Measurements from ENCODE around the gene EHD1. TPM values are rescaled to one million over a fixed set of nuclear protein-coding genes. Genes with fewer than 3 reads are reported as not detected.

Gene EHD1
- total RNA-seq, 2 donors from 2014 or later: 67.4 to 140 TPM

- no peaks in the 10 kb centered on the region for H3K9me3 ChIP-seq
- peaks cover 3% of the 10 kb centered on the region for H3K36me3 ChIP-seq
- H3K4me3 ChIP-seq: peak overlapping the region; percentile 66
- peaks cover 75 to 95% of the 10 kb centered on the region in 2 donors for H3K4me1 ChIP-seq (ENCODE audit: control insufficient read depth in 1 of 2, low read depth in 2 of 2)
- DNase-seq (ENCODE audit: low spot score) (no peak), ATAC-seq (ENCODE audit: insufficient number of reproducible peaks, low FRiP score, low read depth) (peak; percentile 8)
- H3K27me3 ChIP-seq (replicated peaks; ENCODE audit: insufficient read depth): no peaks in the 10 kb centered on the region
- TF ChIP-seq, protein P1, sequence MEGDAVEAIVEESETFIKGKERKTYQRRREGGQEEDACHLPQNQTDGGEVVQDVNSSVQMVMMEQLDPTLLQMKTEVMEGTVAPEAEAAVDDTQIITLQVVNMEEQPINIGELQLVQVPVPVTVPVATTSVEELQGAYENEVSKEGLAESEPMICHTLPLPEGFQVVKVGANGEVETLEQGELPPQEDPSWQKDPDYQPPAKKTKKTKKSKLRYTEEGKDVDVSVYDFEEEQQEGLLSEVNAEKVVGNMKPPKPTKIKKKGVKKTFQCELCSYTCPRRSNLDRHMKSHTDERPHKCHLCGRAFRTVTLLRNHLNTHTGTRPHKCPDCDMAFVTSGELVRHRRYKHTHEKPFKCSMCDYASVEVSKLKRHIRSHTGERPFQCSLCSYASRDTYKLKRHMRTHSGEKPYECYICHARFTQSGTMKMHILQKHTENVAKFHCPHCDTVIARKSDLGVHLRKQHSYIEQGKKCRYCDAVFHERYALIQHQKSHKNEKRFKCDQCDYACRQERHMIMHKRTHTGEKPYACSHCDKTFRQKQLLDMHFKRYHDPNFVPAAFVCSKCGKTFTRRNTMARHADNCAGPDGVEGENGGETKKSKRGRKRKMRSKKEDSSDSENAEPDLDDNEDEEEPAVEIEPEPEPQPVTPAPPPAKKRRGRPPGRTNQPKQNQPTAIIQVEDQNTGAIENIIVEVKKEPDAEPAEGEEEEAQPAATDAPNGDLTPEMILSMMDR (IDR thresholded peaks at IDR 0.05): peak; percentile 18
- H3K27ac ChIP-seq: peak overlapping the region; percentile 97 to 98
These were observed 12.9 kb downstream of the EHD1 start for GRCh38 chr11:64865286-64866172.

DNA sequence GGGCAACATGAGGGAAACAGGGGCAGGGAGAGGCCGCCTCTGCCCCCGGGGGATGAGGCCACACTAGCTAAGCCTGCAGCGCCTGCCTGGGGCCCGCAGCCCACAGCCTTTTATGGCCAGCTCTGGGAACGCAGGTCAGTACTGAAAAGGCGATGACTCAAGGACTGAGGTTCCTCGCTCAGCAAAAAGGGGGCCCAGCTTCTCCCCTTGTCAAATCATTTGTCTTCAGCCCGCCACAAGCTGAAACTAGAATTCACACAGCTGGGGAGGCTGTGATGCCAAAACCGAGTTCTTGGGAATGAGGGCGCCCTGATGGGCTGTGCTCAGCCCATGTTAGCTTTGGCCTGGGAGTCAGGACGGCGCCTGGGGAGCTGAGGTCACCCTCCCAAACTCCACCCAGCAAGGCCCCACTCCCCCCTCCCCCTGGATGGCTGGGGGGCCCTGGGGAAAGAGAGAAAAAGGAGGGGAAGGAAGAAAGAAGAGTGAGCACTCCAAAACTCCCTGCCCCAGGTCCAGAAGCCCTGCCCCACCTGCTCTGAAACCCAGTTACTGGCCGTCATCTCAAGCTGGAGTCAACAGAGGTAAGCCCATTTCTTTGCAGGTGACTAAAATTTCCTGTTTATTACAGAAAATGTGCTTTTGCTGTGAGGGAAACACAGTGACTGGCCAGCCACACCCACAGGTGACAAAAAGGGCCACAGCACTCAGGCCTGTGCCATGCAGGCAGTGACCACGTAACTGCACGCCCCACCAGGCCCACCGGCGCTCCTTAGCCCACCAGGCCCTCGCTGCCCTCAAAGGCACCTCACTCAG lies 13.7 kb downstream of the EHD1 start:
- DNase-seq (ENCODE audit: low spot score) (peak; percentile 69), ATAC-seq (ENCODE audit: insufficient number of reproducible peaks, low FRiP score, low read depth) (peak; percentile 73)
- Histone ChIP-seq H3K27me3 (replicated peaks; ENCODE audit: insufficient read depth) (no peaks in the 10 kb centered on the region), H3K27ac (peak overlapping the region; percentile 97 to 98), H3K4me3 (peak overlapping the region; percentile 66), H3K4me1 (ENCODE audit: control insufficient read depth in 1 of 2, low read depth in 2 of 2) (peaks cover 72 to 95% of the 10 kb centered on the region in 2 donors), H3K36me3 (peaks cover 5% of the 10 kb centered on the region), H3K9me3 (no peaks in the 10 kb centered on the region)
- TF ChIP-seq, protein P1 (IDR thresholded peaks at IDR 0.05): peak; percentile 10

DNA sequence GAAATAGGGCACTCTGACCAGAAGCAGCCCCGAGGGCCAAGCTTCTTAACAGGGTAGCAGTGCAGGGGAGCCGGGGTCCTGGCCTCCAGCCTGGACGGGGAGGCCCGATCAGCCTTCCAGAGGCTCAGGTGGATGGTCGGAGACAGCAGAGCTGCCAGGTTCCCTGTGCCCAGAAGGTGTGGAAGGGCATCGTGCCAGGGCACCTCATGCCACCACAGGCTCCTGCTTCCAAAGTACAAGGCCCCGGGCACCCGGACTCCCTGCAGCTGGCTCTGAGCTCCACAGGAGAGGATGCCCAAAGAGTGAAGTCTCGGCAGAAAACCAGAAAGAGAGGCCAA lies 14.3 kb downstream of the EHD1 start:
- Histone ChIP-seq H3K27me3 (replicated peaks; ENCODE audit: insufficient read depth) (no peaks in the 10 kb centered on the region), H3K4me3 (peak overlapping the region; percentile 66), H3K9me3 (no peaks in the 10 kb centered on the region), H3K27ac (peak overlapping the region; percentile 97 to 98), H3K4me1 (ENCODE audit: control insufficient read depth in 1 of 2, low read depth in 2 of 2) (peaks cover 73 to 95% of the 10 kb centered on the region in 2 donors), H3K36me3 (peaks cover 11% of the 10 kb centered on the region)
- ATAC-seq (ENCODE audit: insufficient number of reproducible peaks, low FRiP score, low read depth) (no peak), DNase-seq (ENCODE audit: low spot score) (no peak)
- TF ChIP-seq, protein P1 (IDR thresholded peaks at IDR 0.05): no peak

DNA sequence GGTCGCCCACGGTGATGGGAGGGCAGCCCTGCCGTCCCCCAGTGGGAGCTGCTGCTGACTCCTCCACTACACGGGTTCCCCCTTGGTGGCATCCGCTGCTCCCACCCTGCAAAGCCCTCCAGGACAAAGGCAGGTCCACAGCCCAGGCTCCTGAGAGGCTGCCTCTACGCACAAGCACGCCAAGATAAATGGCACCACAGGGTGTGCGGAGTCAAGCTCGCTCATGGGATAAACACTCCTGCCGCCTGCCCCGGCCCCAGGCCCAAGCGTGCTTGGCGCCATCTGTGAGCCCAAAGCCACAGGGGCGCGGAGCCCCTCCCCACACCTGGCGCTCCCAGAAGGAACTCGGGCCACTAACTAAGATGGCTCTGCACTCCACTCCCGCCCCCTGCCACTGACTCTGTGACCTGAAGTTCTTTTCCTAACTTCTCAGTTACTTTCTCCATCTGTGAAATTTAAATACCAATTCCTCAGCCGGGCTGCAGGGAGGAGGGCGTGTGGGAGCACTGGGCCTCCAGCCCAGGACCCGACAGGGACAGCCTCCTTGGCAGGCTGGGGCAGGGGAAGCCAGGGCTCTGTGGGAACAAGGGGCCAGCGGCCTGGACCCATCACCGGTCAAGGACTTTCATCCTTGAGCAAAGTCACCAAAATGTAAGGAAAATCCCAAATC lies 14.9 kb downstream of the EHD1 start:
- Histone ChIP-seq H3K9me3 (no peaks in the 10 kb centered on the region), H3K4me1 (ENCODE audit: control insufficient read depth in 1 of 2, low read depth in 2 of 2) (peaks cover 71 to 95% of the 10 kb centered on the region in 2 donors), H3K36me3 (peaks cover 17% of the 10 kb centered on the region), H3K4me3 (peak overlapping the region; percentile 66), H3K27me3 (replicated peaks; ENCODE audit: insufficient read depth) (no peaks in the 10 kb centered on the region), H3K27ac (peak overlapping the region; percentile 97 to 98)
- TF ChIP-seq, protein P1 (IDR thresholded peaks at IDR 0.05): no peak
- ATAC-seq (ENCODE audit: insufficient number of reproducible peaks, low FRiP score, low read depth) (no peak), DNase-seq (ENCODE audit: low spot score) (no peak)

All from thoracic aorta (tissue), 2 donors.